GM23248 (cell line): ENCODE data around the gene FGFR4.

Experiments
- EZH2 ChIP-seq: fragments of 200-600 bp; sonication (generic); IDR thresholded peaks from 2 replicates; pipeline ENCODE4 v1.6.1; 2018; ENCODE audit warnings: antibody characterized with exemption, mild to moderate bottlenecking; ENCODE audit not compliant: insufficient read depth, poor library complexity, severe bottlenecking
- EZH2phosphoT487 ChIP-seq: fragments of 200-600 bp; sonication (generic); IDR thresholded peaks from 2 replicates; pipeline ENCODE4 v1.6.1; 2018; ENCODE audit warnings: antibody characterized with exemption, moderate library complexity, mild to moderate bottlenecking, low read depth; ENCODE audit not compliant: insufficient read depth

DNA sequence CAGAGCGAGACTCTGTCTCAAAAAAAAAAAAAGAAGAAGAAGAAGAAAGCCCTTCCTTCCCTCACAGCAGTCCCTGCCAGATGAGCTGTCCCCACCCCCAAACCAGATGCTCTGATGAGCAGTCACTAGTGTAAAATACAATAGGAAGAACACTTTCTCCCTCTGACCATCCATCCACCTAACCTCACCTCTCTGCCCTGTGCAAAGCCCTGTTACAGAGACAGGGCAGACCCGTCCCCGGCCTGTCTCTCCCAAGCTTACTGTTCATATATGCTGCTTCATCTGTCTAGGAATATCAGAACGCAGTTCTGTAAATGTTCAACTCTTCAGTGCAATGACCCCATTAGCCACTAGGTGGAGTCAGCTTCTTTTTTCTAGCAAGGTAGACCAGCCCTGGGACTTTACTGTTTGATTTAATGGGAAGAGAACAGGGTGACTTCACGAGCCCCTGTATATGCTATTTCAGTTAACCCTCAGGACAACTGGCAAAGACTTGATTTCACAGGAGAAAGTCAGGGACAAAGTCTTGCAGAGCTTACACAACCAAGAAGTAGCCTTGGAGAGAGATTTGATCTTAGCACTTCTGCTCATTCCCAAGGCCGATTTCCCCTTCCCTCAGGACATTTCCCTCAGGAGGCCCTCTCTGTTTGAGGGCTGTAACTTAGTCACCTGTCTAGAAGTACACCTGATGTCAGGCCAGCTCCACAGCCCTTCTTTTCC is 14.9 kb upstream of the FGFR4 start:
- TF ChIP-seq EZH2 (no peak), EZH2phosphoT487 (no peak)
